BLaER1 (cell line): Measurements from ENCODE around the gene PTCH2.
A peak's percentile ranks its signal among the peaks of the same experiment; 100 is the strongest.

Source experiments
- H3K27ac ChIP-seq: shearing (Covaris generic); formaldehyde crosslinking; 2 replicates; pipeline ENCODE4 v1.8.1; 2022
- H3K27me3 ChIP-seq: shearing (Covaris generic); formaldehyde crosslinking; 2 replicates; pipeline ENCODE4 v1.8.1; 2022
- H3K36me3 ChIP-seq: shearing (Covaris generic); formaldehyde crosslinking; 2 replicates; pipeline ENCODE4 v1.8.1; 2022
- H3K4me1 ChIP-seq: shearing (Covaris generic); formaldehyde crosslinking; 2 replicates; pipeline ENCODE4 v1.8.1; 2022
- H3K4me2 ChIP-seq: shearing (Covaris generic); formaldehyde crosslinking; 2 replicates; pipeline ENCODE4 v1.8.1; 2022
- H3K4me3 ChIP-seq: shearing (Covaris generic); formaldehyde crosslinking; 2 replicates; pipeline ENCODE4 v1.8.1; 2022
- H3K9ac ChIP-seq: shearing (Covaris generic); formaldehyde crosslinking; 2 replicates; pipeline ENCODE4 v1.8.1; 2022
- H3K9me3 ChIP-seq: shearing (Covaris generic); formaldehyde crosslinking; 2 replicates; pipeline ENCODE4 v1.8.1; 2022
- H4K20me1 ChIP-seq: shearing (Covaris generic); formaldehyde crosslinking; 2 replicates; pipeline ENCODE4 v1.8.1; 2022
- Cebpa-rat ChIP-seq: shearing (Covaris generic); IDR thresholded peaks from 2 replicates; pipeline ENCODE4 v1.8.1; 2022

The PTCH2 gene

GRCh38 chr1:44860331-44860730, 17.3 kb upstream of the PTCH2 start:
- Histone ChIP-seq H3K27ac (0 out of 2 replicates have a peak overlapping the region, but pooled peaks have one; percentile 1), H3K9me3 (no peaks in the 10 kb centered on the region), H3K4me1 (peaks cover 16% of the 10 kb centered on the region), H3K4me3 (no peak overlapping the region), H3K27me3 (no peaks in the 10 kb centered on the region), H3K4me2 (peak overlapping the region; percentile 27), H4K20me1 (no peaks in the 10 kb centered on the region), H3K9ac (no peak overlapping the region), H3K36me3 (peaks cover 65% of the 10 kb centered on the region)
- TF ChIP-seq Cebpa-rat = no peak

GRCh38 chr1:44857446-44857845, 14.4 kb upstream of the PTCH2 start:
- Histone ChIP-seq H3K4me1 (peaks cover 16% of the 10 kb centered on the region), H3K27ac (no peak overlapping the region), H3K9me3 (no peaks in the 10 kb centered on the region), H3K9ac (no peak overlapping the region), H3K36me3 (peaks cover 59% of the 10 kb centered on the region), H3K4me2 (no peak overlapping the region), H3K4me3 (no peak overlapping the region), H4K20me1 (no peaks in the 10 kb centered on the region), H3K27me3 (no peaks in the 10 kb centered on the region)
- no peak for TF ChIP-seq Cebpa-rat

- Histone ChIP-seq H3K36me3 (peaks cover 57% of the 10 kb centered on the region), H3K4me3 (no peak overlapping the region), H4K20me1 (no peaks in the 10 kb centered on the region), H3K9me3 (no peaks in the 10 kb centered on the region), H3K4me2 (no peak overlapping the region), H3K4me1 (peaks cover 10% of the 10 kb centered on the region), H3K27me3 (no peaks in the 10 kb centered on the region), H3K27ac (no peak overlapping the region), H3K9ac (no peak overlapping the region)
- TF ChIP-seq Cebpa-rat = no peak
These were observed 12.7 kb upstream of the PTCH2 start for GRCh38 chr1:44855742-44856141.

GRCh38 chr1:44854970-44855369, 11.9 kb upstream of the PTCH2 start:
- no peak overlapping the region for H3K4me3 ChIP-seq
- H4K20me1 ChIP-seq = no peaks in the 10 kb centered on the region
- no peak overlapping the region for H3K4me2 ChIP-seq
- no peak for TF ChIP-seq Cebpa-rat
- H3K36me3 ChIP-seq = peaks cover 65% of the 10 kb centered on the region
- H3K9ac ChIP-seq = no peak overlapping the region
- H3K27me3 ChIP-seq = no peaks in the 10 kb centered on the region
- peaks cover 3% of the 10 kb centered on the region for H3K4me1 ChIP-seq
- no peaks in the 10 kb centered on the region for H3K9me3 ChIP-seq
- H3K27ac ChIP-seq = no peak overlapping the region

- no peak overlapping the region for H3K9ac ChIP-seq
- TF ChIP-seq Cebpa-rat = no peak
- H3K27ac ChIP-seq = no peak overlapping the region
These were observed 10.1 kb upstream of the PTCH2 start for GRCh38 chr1:44853201-44853600.

GRCh38 chr1:44851308-44851707, 8.3 kb upstream of the PTCH2 start:
- H3K36me3 ChIP-seq = peaks cover 57% of the 10 kb centered on the region
- no peak for TF ChIP-seq Cebpa-rat
- H3K4me3 ChIP-seq = no peak overlapping the region
- no peaks in the 10 kb centered on the region for H4K20me1 ChIP-seq
- no peaks in the 10 kb centered on the region for H3K9me3 ChIP-seq
- no peak overlapping the region for H3K4me2 ChIP-seq
- H3K9ac ChIP-seq = no peak overlapping the region
- no peak overlapping the region for H3K27ac ChIP-seq
- H3K27me3 ChIP-seq = no peaks in the 10 kb centered on the region
- no peaks in the 10 kb centered on the region for H3K4me1 ChIP-seq

More at GRCh38 chr1:44853201-44853600, 10.1 kb upstream of the PTCH2 start:
- no peak overlapping the region for H3K4me2 ChIP-seq
- H3K4me3 ChIP-seq = no peak overlapping the region
- peaks cover 73% of the 10 kb centered on the region for H3K36me3 ChIP-seq
- no peaks in the 10 kb centered on the region for H3K27me3 ChIP-seq
- H4K20me1 ChIP-seq = no peaks in the 10 kb centered on the region
- H3K4me1 ChIP-seq = no peaks in the 10 kb centered on the region
- no peaks in the 10 kb centered on the region for H3K9me3 ChIP-seq

- H3K4me3 ChIP-seq = no peak overlapping the region
- no peaks in the 10 kb centered on the region for H3K27me3 ChIP-seq
- no peak overlapping the region for H3K27ac ChIP-seq
- no peak for TF ChIP-seq Cebpa-rat
- no peaks in the 10 kb centered on the region for H3K4me1 ChIP-seq
- H3K9me3 ChIP-seq = no peaks in the 10 kb centered on the region
- no peak overlapping the region for H3K9ac ChIP-seq
- no peaks in the 10 kb centered on the region for H4K20me1 ChIP-seq
- H3K4me2 ChIP-seq = no peak overlapping the region
- H3K36me3 ChIP-seq = peaks cover 40% of the 10 kb centered on the region
These were observed 6.6 kb upstream of the PTCH2 start for GRCh38 chr1:44849575-44850132.

- peaks cover 34% of the 10 kb centered on the region for H3K36me3 ChIP-seq
- H3K4me2 ChIP-seq = no peak overlapping the region
- H3K27me3 ChIP-seq = no peaks in the 10 kb centered on the region
- no peaks in the 10 kb centered on the region for H4K20me1 ChIP-seq
- H3K27ac ChIP-seq = no peak overlapping the region
- H3K9ac ChIP-seq = no peak overlapping the region
- TF ChIP-seq Cebpa-rat = no peak
- no peaks in the 10 kb centered on the region for H3K4me1 ChIP-seq
- no peak overlapping the region for H3K4me3 ChIP-seq
- no peaks in the 10 kb centered on the region for H3K9me3 ChIP-seq
These were observed 5.6 kb upstream of the PTCH2 start for GRCh38 chr1:44848456-44849181.

GRCh38 chr1:44847845-44848244, 4.8 kb upstream of the PTCH2 start:
- no peaks in the 10 kb centered on the region for H4K20me1 ChIP-seq
- no peaks in the 10 kb centered on the region for H3K9me3 ChIP-seq
- TF ChIP-seq Cebpa-rat = no peak
- no peak overlapping the region for H3K27ac ChIP-seq
- H3K9ac ChIP-seq = no peak overlapping the region
- no peaks in the 10 kb centered on the region for H3K27me3 ChIP-seq
- no peak overlapping the region for H3K4me3 ChIP-seq
- peaks cover 1% of the 10 kb centered on the region for H3K4me1 ChIP-seq
- peaks cover 34% of the 10 kb centered on the region for H3K36me3 ChIP-seq
- H3K4me2 ChIP-seq = no peak overlapping the region

- Histone ChIP-seq H4K20me1 (no peaks in the 10 kb centered on the region), H3K4me3 (no peak overlapping the region), H3K27me3 (no peaks in the 10 kb centered on the region), H3K9ac (no peak overlapping the region), H3K4me1 (peaks cover 9% of the 10 kb centered on the region), H3K4me2 (no peak overlapping the region), H3K36me3 (peaks cover 25% of the 10 kb centered on the region), H3K27ac (no peak overlapping the region), H3K9me3 (no peaks in the 10 kb centered on the region)
- no peak for TF ChIP-seq Cebpa-rat
These were observed 3.9 kb upstream of the PTCH2 start for GRCh38 chr1:44846985-44847384.
